Measurements from ENCODE around the gene YTHDC1.

- TF ChIP-seq CTCF (IDR thresholded peaks at IDR 0.05 in 4 of 5, conservative IDR thresholded peaks at IDR 0.05 in 1 of 5) = no peak
- TF ChIP-seq POLR2A (IDR thresholded peaks at IDR 0.05) = no peak
Measured at GRCh38 chr4:68319040-68319439, 30.9 kb downstream of the YTHDC1 start.
